Right lobe of liver (tissue), 4 donors: ENCODE data around the gene STKLD1.

Experiments
- POLR2A ChIP-seq: fragments of 450-650 bp; IDR thresholded peaks from one replicate; pipeline ENCODE4 v1.6.1; 2017; ENCODE audit warnings: antibody characterized with exemption, mild to moderate bottlenecking
- TF ChIP-seq, protein P1 (sequence below), 4 donors: fragments of 200-600 bp in 3 of 4; fragments of 450-650 bp in 1 of 4; IDR thresholded peaks; one replicate each; pipeline versions ENCODE4 v1.5.1 to v1.8.0; 2016 to 2022; ENCODE audit warnings: antibody characterized with exemption in 4 of 4, mild to moderate bottlenecking in 2 of 4
- donor health status: DM: no; HTN: no; CAD: no.
- donor health status: DM: no; HTN: no; CAD: no.
- donor health status: DM: no; HTN: yes; CAD: no.

- TF ChIP-seq, protein P1, sequence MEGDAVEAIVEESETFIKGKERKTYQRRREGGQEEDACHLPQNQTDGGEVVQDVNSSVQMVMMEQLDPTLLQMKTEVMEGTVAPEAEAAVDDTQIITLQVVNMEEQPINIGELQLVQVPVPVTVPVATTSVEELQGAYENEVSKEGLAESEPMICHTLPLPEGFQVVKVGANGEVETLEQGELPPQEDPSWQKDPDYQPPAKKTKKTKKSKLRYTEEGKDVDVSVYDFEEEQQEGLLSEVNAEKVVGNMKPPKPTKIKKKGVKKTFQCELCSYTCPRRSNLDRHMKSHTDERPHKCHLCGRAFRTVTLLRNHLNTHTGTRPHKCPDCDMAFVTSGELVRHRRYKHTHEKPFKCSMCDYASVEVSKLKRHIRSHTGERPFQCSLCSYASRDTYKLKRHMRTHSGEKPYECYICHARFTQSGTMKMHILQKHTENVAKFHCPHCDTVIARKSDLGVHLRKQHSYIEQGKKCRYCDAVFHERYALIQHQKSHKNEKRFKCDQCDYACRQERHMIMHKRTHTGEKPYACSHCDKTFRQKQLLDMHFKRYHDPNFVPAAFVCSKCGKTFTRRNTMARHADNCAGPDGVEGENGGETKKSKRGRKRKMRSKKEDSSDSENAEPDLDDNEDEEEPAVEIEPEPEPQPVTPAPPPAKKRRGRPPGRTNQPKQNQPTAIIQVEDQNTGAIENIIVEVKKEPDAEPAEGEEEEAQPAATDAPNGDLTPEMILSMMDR (IDR thresholded peaks at IDR 0.05) = no peak
- TF ChIP-seq POLR2A = no peak
Observed at GRCh38 chr9:133367778-133368177, 8.4 kb upstream of the STKLD1 start.
